Dedifferentiated amniotic fluid mesenchymal stem cell (primary cell): ENCODE data around the gene HJURP.

ENCODE experiments used
- DNase-seq: peaks from one replicate; pipeline ENCODE4 v3.0.0-alpha.2; 2016; ENCODE audit errors: extremely low spot score

HJURP gene

GRCh38 chr2:233831011-233831721 is 23.2 kb downstream of the HJURP start:
- no peak for DNase-seq

- DNase-seq, result no peak
Measured at GRCh38 chr2:233830111-233830802, 24.1 kb downstream of the HJURP start.

GRCh38 chr2:233829193-233830110 is 24.9 kb downstream of the HJURP start:
- no peak for DNase-seq

- no peak for DNase-seq
Measured at GRCh38 chr2:233828546-233829192, 25.7 kb downstream of the HJURP start.

GRCh38 chr2:233824373-233824772 is 30.0 kb downstream of the HJURP start:
- no peak for DNase-seq

GRCh38 chr2:233823731-233824121 is 30.6 kb downstream of the HJURP start:
- no peak for DNase-seq

- no peak for DNase-seq
Measured at GRCh38 chr2:233822781-233823730, 31.3 kb downstream of the HJURP start.

GRCh38 chr2:233822101-233822771 is 32.1 kb downstream of the HJURP start:
- no peak for DNase-seq

GRCh38 chr2:233821709-233822100 is 32.6 kb downstream of the HJURP start:
- DNase-seq, result no peak

GRCh38 chr2:233821196-233821595 is 33.1 kb downstream of the HJURP start:
- DNase-seq, result no peak

- DNase-seq, result no peak
Measured at GRCh38 chr2:233820774-233821105, 33.6 kb downstream of the HJURP start.

- no peak for DNase-seq
Measured at GRCh38 chr2:233819884-233820773, 34.2 kb downstream of the HJURP start.

GRCh38 chr2:233818639-233819621 is 35.4 kb downstream of the HJURP start:
- DNase-seq, result no peak

- no peak for DNase-seq
Measured at GRCh38 chr2:233817995-233818638, 36.2 kb downstream of the HJURP start.

GRCh38 chr2:233817361-233817911 is 36.9 kb downstream of the HJURP start:
- no peak for DNase-seq

GRCh38 chr2:233816771-233817170 is 37.6 kb downstream of the HJURP start:
- no peak for DNase-seq

GRCh38 chr2:233816334-233816733 is 38.0 kb downstream of the HJURP start:
- DNase-seq, result no peak
